Natural killer cell (primary cell): ENCODE measurements around the gene IGLL1. TPM values are rescaled to one million over a fixed set of nuclear protein-coding genes. Genes with fewer than 3 reads are reported as not detected.
"Not testable (repeated sequence)": the region's sequence is repeated elsewhere in the genome, so short reads cannot be mapped to it uniquely, and the experiment has no call there.

Source experiments
- ATAC-seq, 3 donors: fragments of 150-1000 bp in 2 of 3; fragments of 200-7000 bp in 1 of 3; cut with Tn5 transposase; 1 replicate in 1 of 3; 2 replicates in 2 of 3; pipeline ENCODE4 v1.10.0; 2021; ENCODE audit warnings: mild to moderate bottlenecking in 2 of 3, moderate library complexity in 2 of 3
- DNase-seq, 2 donors: peaks; one replicate each; pipeline versions ENCODE4 v3.0.0 to v3.0.0-alpha.2; 2013 to 2021; ENCODE audit warnings: mixed read lengths in 1 of 2
- H3K27ac ChIP-seq: one replicate; pipeline ENCODE4 v1.5.1; 2013; ENCODE audit warnings: mild to moderate bottlenecking, low read length
- H3K27me3 ChIP-seq: one replicate; pipeline ENCODE4 v1.6.1; 2013; ENCODE audit warnings: low read length; ENCODE audit not compliant: control insufficient read depth, insufficient read depth
- H3K36me3 ChIP-seq: one replicate; pipeline ENCODE4 v1.6.1; 2013; ENCODE audit warnings: low read length; ENCODE audit not compliant: control insufficient read depth, insufficient read depth
- H3K4me1 ChIP-seq: one replicate; pipeline ENCODE4 v1.6.1; 2013; ENCODE audit warnings: low read length; ENCODE audit not compliant: control insufficient read depth, insufficient read depth
- H3K4me3 ChIP-seq: one replicate; pipeline ENCODE4 v1.5.1; 2013; ENCODE audit warnings: low read length
- H3K9me3 ChIP-seq: one replicate; pipeline ENCODE4 v1.6.1; 2013; ENCODE audit warnings: low read length; ENCODE audit not compliant: control insufficient read depth, insufficient read depth
- H3K27ac Mint-ChIP-seq, 2 donors: one replicate each; pipeline ENCODE4 v1.8.0; 2022; ENCODE audit warnings: mild to moderate bottlenecking in 2 of 2, mixed read lengths in 2 of 2, moderate library complexity in 1 of 2
- H3K27me3 Mint-ChIP-seq, 2 donors: one replicate each; pipeline ENCODE4 v1.8.0; 2022; ENCODE audit warnings: low read depth in 2 of 2, mixed read lengths in 2 of 2
- H3K36me3 Mint-ChIP-seq: one replicate; pipeline ENCODE4 v1.8.0; 2022; ENCODE audit warnings: mixed read lengths
- H3K4me1 Mint-ChIP-seq, 2 donors: one replicate each; pipeline ENCODE4 v1.8.0; 2022; ENCODE audit warnings: mixed read lengths in 2 of 2
- H3K4me3 Mint-ChIP-seq: one replicate; pipeline ENCODE4 v1.8.0; 2022; ENCODE audit warnings: mild to moderate bottlenecking, moderate library complexity, mixed read lengths
- H3K9me3 Mint-ChIP-seq, 2 donors: one replicate each; pipeline ENCODE4 v1.8.0; 2022; ENCODE audit warnings: mixed read lengths in 2 of 2
- WGBS: methylation state at CpG from one replicate; pipeline ENCODE4 v1.1.7; 2013; ENCODE audit warnings: missing lambda C conversion rate; ENCODE audit not compliant: insufficient coverage; 5-methylcytosine and 5-hydroxymethylcytosine counted together
- intact Hi-C: fragments of 100-400 bp; cut with micrococcal nuclease; formaldehyde crosslinking; loops from one replicate; pipeline ENCODE4 v1.14.2; 2022
- total RNA-seq, 4 donors: library from RNA; stranded (reverse); fragments of 120-200 nt in 1 of 4; gene quantifications; one replicate each; pipeline versions ENCODE4 v1.2.3 to v1.2.4, GENCODE V29; 2013 to 2022
- TF ChIP-seq, protein P1 (sequence below): fragments of 200-600 bp; IDR thresholded peaks from one replicate; pipeline ENCODE4 v1.8.0; 2022; ENCODE audit warnings: antibody characterized with exemption

The IGLL1 gene
- total RNA-seq, 3 donors from 2014 or later (not counting 1 experiment from before 2014, with no cell fraction given): not detected

- Mint-ChIP-seq H3K4me1 (no peaks in the 10 kb centered on the region), H3K27me3 (no peaks in the 10 kb centered on the region), H3K9me3 (peaks cover 0 to 4% of the 10 kb centered on the region in 2 donors), H3K4me3 (no peak overlapping the region), H3K36me3 (no peaks in the 10 kb centered on the region), H3K27ac (no peak overlapping the region)
- Histone ChIP-seq H3K9me3 (peaks cover 11% of the 10 kb centered on the region), H3K36me3 (no peaks in the 10 kb centered on the region), H3K27ac (no peak overlapping the region), H3K27me3 (peaks cover 2% of the 10 kb centered on the region), H3K4me1 (no peaks in the 10 kb centered on the region), H3K4me3 (no peak overlapping the region)
- TF ChIP-seq, protein P1, sequence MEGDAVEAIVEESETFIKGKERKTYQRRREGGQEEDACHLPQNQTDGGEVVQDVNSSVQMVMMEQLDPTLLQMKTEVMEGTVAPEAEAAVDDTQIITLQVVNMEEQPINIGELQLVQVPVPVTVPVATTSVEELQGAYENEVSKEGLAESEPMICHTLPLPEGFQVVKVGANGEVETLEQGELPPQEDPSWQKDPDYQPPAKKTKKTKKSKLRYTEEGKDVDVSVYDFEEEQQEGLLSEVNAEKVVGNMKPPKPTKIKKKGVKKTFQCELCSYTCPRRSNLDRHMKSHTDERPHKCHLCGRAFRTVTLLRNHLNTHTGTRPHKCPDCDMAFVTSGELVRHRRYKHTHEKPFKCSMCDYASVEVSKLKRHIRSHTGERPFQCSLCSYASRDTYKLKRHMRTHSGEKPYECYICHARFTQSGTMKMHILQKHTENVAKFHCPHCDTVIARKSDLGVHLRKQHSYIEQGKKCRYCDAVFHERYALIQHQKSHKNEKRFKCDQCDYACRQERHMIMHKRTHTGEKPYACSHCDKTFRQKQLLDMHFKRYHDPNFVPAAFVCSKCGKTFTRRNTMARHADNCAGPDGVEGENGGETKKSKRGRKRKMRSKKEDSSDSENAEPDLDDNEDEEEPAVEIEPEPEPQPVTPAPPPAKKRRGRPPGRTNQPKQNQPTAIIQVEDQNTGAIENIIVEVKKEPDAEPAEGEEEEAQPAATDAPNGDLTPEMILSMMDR: no peak
- intact Hi-C loops: no loop called here
- WGBS: 87% methylated on average over 8 of the region's 8 CpGs
- DNase-seq: peak in 1 of 2 donors; percentile 7
- no peak for ATAC-seq
Measured at GRCh38 chr22:23548501-23549197, 31.4 kb downstream of the IGLL1 start.

GRCh38 chr22:23547818-23548500, 32.1 kb downstream of the IGLL1 start:
- Mint-ChIP-seq H3K4me1 (no peaks in the 10 kb centered on the region), H3K36me3 (no peaks in the 10 kb centered on the region), H3K4me3 (no peak overlapping the region), H3K9me3 (peaks cover 0 to 4% of the 10 kb centered on the region in 2 donors), H3K27me3 (no peaks in the 10 kb centered on the region), H3K27ac (no peak overlapping the region)
- ATAC-seq (no peak), DNase-seq (peak in 1 of 2 donors; percentile 3)
- H3K27ac ChIP-seq: no peak overlapping the region
- H3K4me3 ChIP-seq: no peak overlapping the region
- no peaks in the 10 kb centered on the region for H3K4me1 ChIP-seq
- peaks cover 11% of the 10 kb centered on the region for H3K9me3 ChIP-seq
- intact Hi-C loops: no loop called here
- WGBS: 93% methylated on average over 9 of the region's 10 CpGs
- peaks cover 2% of the 10 kb centered on the region for H3K27me3 ChIP-seq
- H3K36me3 ChIP-seq: no peaks in the 10 kb centered on the region
- TF ChIP-seq, protein P1: no peak

DNA sequence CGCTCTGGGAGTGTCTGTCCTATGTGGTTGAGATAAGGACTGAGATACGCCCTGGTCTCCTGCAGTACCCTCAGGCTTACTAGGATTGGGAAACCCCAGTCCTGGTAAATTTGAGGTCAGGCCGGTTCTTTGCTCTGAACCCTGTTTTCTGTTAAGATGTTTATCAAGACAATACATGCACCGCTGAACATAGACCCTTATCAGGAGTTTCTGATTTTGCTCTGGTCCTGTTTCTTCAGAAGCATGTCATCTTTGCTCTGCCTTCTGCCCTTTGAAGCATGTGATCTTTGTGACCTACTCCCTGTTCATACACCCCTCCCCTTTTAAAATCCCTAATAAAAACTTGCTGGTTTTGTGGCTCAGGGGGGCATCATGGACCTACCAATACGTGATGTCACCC, 32.7 kb downstream of the IGLL1 start:
- peaks cover 11% of the 10 kb centered on the region for H3K9me3 ChIP-seq
- H3K4me1 Mint-ChIP-seq, H3K36me3 Mint-ChIP-seq, H3K27me3 Mint-ChIP-seq, H3K4me3 ChIP-seq, H3K36me3 ChIP-seq, ATAC-seq, H3K27ac ChIP-seq, H3K27ac Mint-ChIP-seq, intact Hi-C loops, H3K4me1 ChIP-seq, H3K27me3 ChIP-seq, H3K4me3 Mint-ChIP-seq, H3K9me3 Mint-ChIP-seq: not testable (repeated sequence)
- 90% methylated on average over 5 of the region's 5 CpGs for WGBS
- DNase-seq: peak in 1 of 2 donors; percentile 4

GRCh38 chr22:23544852-23545251, 35.2 kb downstream of the IGLL1 start:
- H3K27me3 Mint-ChIP-seq: peaks cover 0 to 3% of the 10 kb centered on the region in 2 donors
- DNase-seq: no peak
- H3K36me3 Mint-ChIP-seq: no peaks in the 10 kb centered on the region
- H3K9me3 Mint-ChIP-seq: peaks cover 0 to 4% of the 10 kb centered on the region in 2 donors
- H3K4me1 Mint-ChIP-seq: peaks cover under 1% of the 10 kb centered on the region in 2 donors
- intact Hi-C loops: loop anchor here (5.0 kb wide), 1 partner anchor 302 kb away; no protein-coding TSS in a partner anchor
- TF ChIP-seq, protein P1: no peak
- Histone ChIP-seq H3K36me3 (no peaks in the 10 kb centered on the region), H3K27ac (no peak overlapping the region), H3K27me3 (no peaks in the 10 kb centered on the region), H3K9me3 (peaks cover 11% of the 10 kb centered on the region), H3K4me3 (no peak overlapping the region), H3K4me1 (no peaks in the 10 kb centered on the region)
- no peak for ATAC-seq
- H3K27ac Mint-ChIP-seq: no peak overlapping the region
- H3K4me3 Mint-ChIP-seq: no peak overlapping the region
- 90% methylated on average over 2 of the region's 2 CpGs for WGBS

DNA sequence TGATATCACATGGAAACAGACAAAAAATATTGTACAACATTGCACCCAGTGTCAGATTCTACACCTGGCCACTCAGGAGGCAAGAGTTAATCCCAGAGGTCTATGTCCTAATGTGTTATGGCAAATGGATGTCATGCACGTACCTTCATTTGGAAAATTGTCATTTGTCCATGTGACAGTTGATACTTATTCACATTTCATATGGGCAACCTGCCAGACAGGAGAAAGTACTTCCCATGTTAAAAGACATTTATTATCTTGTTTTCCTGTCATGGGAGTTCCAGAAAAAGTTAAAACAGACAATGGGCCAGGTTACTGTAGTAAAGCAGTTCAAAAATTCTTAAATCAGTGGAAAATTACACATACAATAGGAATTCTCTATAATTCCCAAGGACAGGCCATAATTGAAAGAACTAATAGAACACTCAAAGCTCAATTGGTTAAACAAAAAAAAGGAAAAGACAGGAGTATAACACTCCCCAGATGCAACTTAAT, 36.5 kb downstream of the IGLL1 start:
- intact Hi-C loops: loop anchor here (5.0 kb wide), 1 partner anchor 304 kb away; no protein-coding TSS in a partner anchor
- H3K27me3 ChIP-seq, H3K9me3 Mint-ChIP-seq, H3K36me3 ChIP-seq, H3K4me3 Mint-ChIP-seq, H3K27ac Mint-ChIP-seq, H3K4me1 ChIP-seq, H3K27me3 Mint-ChIP-seq, DNase-seq, H3K4me3 ChIP-seq, ATAC-seq, H3K27ac ChIP-seq, H3K36me3 Mint-ChIP-seq: not testable (repeated sequence)
- 60% methylated on average over 1 of the region's 1 CpG for WGBS
- peaks cover 12 to 13% of the 10 kb centered on the region in 2 donors for H3K4me1 Mint-ChIP-seq
- H3K9me3 ChIP-seq: peaks cover 11% of the 10 kb centered on the region
